ENCODE data around the gene PHF11.

Gene PHF11

DNA sequence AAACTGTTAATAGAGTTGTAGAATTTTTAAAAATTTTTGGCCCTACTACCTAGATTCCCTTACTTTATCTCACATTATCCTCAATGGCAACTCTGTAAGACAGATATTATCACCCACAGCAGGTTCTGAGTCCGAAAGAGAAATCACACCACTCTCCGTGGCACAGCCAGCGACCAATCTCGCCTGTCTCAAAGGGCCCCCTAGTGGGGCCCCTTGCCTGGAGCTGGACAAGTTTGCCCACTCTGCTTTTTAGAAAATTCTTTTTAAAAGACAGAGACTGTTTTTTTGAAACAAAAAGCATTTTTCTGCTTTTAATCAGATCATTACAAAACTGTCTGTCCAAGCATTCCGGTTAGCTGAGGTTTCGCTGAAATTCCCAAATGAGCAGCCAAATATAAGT is 21.7 kb downstream of the PHF11 start:
- DNase-seq (ENCODE audit: low read depth), result peak; percentile 26
- no peak overlapping the region for H3K4me3 ChIP-seq (ENCODE audit: low read length)
- TF ChIP-seq, protein P1, sequence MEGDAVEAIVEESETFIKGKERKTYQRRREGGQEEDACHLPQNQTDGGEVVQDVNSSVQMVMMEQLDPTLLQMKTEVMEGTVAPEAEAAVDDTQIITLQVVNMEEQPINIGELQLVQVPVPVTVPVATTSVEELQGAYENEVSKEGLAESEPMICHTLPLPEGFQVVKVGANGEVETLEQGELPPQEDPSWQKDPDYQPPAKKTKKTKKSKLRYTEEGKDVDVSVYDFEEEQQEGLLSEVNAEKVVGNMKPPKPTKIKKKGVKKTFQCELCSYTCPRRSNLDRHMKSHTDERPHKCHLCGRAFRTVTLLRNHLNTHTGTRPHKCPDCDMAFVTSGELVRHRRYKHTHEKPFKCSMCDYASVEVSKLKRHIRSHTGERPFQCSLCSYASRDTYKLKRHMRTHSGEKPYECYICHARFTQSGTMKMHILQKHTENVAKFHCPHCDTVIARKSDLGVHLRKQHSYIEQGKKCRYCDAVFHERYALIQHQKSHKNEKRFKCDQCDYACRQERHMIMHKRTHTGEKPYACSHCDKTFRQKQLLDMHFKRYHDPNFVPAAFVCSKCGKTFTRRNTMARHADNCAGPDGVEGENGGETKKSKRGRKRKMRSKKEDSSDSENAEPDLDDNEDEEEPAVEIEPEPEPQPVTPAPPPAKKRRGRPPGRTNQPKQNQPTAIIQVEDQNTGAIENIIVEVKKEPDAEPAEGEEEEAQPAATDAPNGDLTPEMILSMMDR (conservative IDR thresholded peaks at IDR 0.05; ENCODE audit: low read length), result peak; percentile 54

DNA sequence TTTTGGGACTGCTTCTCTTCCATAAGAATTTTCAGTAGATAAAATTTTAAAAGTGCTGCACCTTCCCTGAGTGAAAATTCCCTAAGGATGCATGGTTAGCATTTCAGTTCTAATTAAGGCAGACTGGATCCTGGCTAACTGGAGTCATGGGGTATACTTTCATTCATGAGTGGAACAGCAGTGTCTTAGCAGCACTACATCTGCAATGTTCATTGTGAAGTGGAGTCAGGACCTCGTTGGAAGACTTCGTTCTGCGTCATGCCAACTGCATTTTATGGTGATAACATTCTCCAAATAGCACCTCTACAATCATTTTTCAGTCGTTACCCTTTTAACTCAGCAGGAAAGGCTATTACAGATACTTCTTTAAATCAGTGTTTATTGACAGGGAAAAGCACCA is 25.5 kb downstream of the PHF11 start:
- TF ChIP-seq, protein P1 (conservative IDR thresholded peaks at IDR 0.05; ENCODE audit: low read length), result no peak
- H3K4me3 ChIP-seq (ENCODE audit: low read length), result no peak overlapping the region
- no peak for DNase-seq (ENCODE audit: low read depth)

DNA sequence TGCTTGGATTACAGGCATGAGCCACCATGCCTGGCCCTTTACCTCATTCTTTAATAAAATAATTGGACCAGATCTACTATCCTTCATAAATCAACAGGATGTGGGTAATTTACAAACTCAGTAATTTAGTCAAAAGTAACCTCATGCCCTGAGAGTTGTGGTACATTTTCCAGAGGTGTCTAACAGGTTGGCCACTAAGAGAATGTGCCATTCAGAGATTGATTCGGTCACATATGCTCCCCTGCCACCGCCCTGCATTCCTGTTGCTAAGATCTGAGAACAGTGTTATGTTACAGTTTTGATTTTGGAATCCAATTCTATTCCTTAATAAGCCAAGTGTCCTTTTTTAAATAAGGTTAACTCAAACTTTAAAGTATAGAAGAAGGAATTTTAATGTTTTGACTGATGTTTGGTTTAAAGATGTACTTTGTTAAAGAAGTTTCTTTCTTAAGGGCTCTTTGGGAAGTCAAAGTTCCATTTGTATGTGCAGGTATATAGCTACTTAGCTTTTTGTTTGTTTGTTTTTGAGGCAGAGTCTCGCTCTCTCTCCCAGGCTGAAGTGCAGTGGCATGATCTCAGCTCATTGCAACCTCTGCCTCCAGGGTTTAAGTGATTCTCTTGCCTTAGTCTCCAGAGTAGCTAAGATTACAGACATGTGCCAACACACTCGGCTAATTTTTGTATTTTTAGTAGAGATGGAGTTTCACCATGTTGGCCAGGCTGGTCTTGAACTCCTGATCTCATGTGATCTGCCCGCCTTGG is 29.2 kb downstream of the PHF11 start:
- TF ChIP-seq, protein P1 (conservative IDR thresholded peaks at IDR 0.05; ENCODE audit: low read length), result no peak
- no peak overlapping the region for H3K4me3 ChIP-seq (ENCODE audit: low read length)
- no peak for DNase-seq (ENCODE audit: low read depth)

DNA sequence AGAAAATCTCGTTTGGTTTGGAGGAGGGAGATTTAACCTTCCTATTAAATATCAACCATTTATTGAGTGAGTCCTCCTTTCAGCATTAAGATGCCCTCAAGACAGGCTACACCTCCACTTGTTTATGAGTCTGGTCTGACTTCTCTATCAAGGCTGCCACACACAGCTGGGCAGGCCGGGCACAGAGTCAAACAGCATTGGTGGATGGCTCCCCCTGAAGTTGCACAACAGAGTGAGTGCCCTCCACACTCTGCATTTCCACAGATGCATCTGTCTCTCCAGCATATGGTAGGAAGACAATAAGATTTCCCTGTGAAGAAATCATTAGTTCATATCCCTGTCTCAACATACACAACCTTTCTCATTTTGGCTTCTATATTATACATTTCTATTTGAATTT is 31.4 kb downstream of the PHF11 start:
- TF ChIP-seq, protein P1 (conservative IDR thresholded peaks at IDR 0.05; ENCODE audit: low read length), result no peak
- DNase-seq (ENCODE audit: low read depth), result peak; percentile 3
- no peak overlapping the region for H3K4me3 ChIP-seq (ENCODE audit: low read length)

DNA sequence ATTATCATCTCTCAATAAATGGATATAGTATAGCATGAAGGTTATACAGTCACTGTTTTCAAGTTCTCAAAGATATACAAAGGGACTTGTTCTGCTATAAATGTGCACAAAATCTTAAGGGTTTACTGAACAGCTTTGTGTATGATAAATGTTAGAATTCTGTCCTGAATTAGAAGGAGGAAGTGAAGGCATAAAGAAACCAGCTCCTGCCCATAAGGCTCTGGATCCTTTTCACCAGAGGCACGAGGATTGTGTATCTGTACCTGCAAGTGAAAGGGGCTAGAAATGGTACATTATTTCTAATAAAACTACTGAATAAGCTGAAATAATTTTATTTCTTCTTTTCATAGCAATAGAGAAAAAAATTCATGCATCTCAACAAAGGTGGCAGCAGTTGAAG is 32.4 kb downstream of the PHF11 start:
- DNase-seq (ENCODE audit: low read depth), result no peak
- TF ChIP-seq, protein P1 (conservative IDR thresholded peaks at IDR 0.05; ENCODE audit: low read length), result no peak
- no peak overlapping the region for H3K4me3 ChIP-seq (ENCODE audit: low read length)

DNA sequence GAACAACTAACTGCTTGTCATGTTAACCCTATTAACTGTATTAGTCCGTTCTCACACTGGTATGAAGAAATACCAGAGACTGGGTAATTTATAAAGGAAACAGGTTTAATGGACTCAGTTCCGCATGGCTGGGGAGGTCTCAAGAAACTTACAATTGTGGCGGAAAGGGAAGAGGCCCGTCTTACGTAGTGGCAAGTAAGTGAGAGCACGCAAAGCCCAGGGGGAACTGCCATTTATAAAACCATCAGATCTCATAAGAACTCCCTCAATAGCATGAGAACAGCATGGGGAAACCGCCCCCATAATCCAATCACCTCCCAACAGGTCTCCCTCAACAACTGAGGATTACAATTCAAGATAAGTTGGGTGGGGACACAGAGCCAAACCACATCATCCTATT is 34.7 kb downstream of the PHF11 start:
- TF ChIP-seq, protein P1 (conservative IDR thresholded peaks at IDR 0.05; ENCODE audit: low read length), result no peak
- no peak for DNase-seq (ENCODE audit: low read depth)
- no peak overlapping the region for H3K4me3 ChIP-seq (ENCODE audit: low read length)

DNA sequence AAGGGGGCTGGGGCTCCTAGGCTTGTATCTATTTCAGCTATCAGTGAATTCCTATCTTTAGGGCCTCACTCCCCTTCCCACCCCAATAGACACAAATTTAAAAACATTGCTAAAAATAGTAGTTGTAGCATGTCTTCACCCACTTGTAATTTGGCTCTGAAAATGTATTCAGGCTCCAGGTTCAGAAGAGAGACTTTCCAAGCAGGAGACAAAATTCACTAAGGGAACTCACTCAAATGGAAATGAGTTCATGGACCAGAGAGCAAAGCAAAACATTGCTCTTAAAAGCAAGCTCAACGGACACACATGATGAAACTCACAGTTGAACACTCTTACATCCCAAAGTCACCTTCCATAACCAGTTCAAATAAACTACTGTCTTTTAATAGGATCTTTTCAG is 36.8 kb downstream of the PHF11 start:
- H3K4me3 ChIP-seq (ENCODE audit: low read length), result no peak overlapping the region
- TF ChIP-seq, protein P1 (conservative IDR thresholded peaks at IDR 0.05; ENCODE audit: low read length), result no peak
- no peak for DNase-seq (ENCODE audit: low read depth)

Data from AG10803 (cell line).